GM12873 (cell line): ENCODE data around the gene PLA2G4A.

ENCODE experiments used
- TF ChIP-seq, protein P1 (sequence below): IDR thresholded peaks from 2 replicates; pipeline ENCODE4 v1.5.1; 2012; ENCODE audit warnings: low read depth, mild to moderate bottlenecking, moderate library complexity, low read length, control low read depth; ENCODE audit not compliant: insufficient read depth; ENCODE audit errors: missing control alignments

Gene PLA2G4A

DNA sequence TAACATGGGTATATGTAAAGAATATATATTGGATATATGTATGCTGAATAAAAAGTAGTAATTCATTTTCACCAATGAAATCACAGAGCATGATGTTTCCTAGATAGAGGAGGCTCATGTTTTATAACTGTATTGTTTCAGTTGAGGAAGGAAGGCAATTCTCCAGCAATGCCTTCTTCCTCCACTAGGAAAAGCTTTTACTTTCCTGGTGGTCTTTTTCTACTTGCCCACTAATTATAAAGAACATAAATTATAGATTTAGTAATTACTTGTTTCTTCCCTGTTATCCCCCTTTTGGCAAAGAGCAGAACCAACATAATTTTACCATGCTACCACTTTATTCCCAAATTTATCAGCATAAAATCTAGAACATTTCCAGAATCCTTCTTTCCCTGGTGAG lies 159.0 kb downstream of the PLA2G4A start:
- TF ChIP-seq, protein P1, sequence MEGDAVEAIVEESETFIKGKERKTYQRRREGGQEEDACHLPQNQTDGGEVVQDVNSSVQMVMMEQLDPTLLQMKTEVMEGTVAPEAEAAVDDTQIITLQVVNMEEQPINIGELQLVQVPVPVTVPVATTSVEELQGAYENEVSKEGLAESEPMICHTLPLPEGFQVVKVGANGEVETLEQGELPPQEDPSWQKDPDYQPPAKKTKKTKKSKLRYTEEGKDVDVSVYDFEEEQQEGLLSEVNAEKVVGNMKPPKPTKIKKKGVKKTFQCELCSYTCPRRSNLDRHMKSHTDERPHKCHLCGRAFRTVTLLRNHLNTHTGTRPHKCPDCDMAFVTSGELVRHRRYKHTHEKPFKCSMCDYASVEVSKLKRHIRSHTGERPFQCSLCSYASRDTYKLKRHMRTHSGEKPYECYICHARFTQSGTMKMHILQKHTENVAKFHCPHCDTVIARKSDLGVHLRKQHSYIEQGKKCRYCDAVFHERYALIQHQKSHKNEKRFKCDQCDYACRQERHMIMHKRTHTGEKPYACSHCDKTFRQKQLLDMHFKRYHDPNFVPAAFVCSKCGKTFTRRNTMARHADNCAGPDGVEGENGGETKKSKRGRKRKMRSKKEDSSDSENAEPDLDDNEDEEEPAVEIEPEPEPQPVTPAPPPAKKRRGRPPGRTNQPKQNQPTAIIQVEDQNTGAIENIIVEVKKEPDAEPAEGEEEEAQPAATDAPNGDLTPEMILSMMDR = peak; percentile 17

DNA sequence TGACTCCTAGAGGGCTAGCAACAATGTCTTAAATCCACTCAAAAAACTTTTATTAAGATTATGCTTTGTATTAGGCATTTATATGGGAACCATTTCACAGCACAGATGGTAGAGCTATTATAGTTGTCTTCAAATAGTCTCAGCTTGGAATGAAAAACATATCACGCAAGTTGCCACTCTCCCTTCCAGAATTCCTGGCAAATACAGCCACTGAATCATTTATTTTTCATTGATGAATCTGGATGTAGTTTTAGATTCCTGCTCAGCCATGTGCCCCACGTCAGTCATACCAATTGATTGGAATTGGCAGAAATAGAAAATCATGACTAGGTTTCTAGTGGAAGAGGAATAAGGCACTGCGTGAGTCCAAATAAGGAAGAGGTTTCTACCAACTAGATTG lies 165.2 kb downstream of the PLA2G4A start:
- TF ChIP-seq, protein P1 = no peak

DNA sequence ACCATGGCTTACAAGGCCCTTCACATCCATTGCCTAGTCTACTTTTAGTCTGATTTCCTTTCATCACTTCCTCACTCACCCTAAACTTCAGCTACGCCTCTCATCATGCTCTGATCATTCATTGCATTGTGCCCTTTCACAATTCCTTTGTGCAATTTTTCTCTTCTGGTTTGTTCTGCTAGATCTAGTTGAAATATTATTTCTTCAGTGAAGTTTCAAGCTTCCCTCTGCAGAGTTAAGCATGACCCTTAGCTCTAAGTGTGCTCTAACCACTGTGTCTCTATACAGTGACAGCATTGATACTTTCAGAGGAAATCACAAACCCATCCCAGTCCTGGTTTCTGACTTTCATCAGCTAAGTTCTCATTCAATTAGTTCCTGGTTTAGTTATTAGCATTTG lies 166.1 kb downstream of the PLA2G4A start:
- TF ChIP-seq, protein P1 = no peak

DNA sequence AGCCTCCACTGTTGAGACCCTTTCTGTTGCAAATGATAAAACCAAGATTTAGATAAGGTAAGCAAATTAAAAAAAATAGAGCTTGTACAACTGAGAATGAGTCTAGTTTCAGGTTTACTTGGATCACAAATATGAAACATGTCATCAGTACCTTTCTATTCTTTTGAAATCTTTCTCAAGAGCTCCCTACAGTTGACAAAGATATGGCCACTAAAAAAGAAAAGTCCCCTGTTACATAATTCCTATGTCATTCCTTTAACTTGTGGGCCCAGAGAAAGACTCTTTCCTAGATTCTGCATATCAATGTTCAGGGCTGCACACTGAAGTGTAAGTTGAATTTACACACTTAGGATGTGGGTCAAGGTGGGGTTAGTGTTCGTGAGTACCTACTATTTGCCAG lies 168.1 kb downstream of the PLA2G4A start:
- TF ChIP-seq, protein P1 = no peak

DNA sequence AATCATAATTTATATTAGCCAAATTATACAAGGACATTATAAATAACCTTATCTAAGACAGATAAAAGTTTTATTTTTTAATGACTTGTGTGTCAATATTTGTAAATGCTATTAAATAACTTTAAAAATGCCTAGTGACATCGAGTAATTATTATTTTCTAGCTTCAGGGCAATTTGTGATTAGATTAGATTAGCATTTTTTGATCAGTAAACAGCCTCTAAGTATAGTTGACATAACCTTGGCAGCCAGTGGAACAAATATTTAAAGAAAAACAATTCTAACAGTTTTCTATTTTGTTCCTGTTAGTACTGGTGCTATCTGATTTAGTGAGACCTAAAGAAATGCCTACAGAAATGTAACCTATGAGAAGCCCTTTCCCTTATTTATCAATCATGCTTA lies 169.1 kb downstream of the PLA2G4A start:
- TF ChIP-seq, protein P1 = no peak

DNA sequence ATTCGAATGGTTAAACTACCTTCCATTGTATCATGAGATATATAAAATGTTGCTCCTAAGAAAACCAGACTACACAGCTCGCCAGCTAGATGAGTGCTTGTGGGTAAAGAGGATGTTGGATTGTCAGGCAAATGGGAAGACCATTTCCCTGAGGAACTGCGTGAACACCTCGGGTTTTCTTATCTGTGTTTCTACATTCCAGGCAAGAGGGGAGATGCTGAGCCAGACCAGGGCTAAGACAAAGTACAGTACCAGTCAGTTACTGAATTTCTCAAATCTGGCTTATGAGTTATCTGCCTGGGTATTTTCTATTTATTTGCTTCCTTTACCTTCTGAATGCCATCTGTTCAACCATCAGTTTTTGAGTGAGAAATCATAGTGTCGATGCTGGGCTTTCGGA lies 170.8 kb downstream of the PLA2G4A start:
- TF ChIP-seq, protein P1 = no peak

DNA sequence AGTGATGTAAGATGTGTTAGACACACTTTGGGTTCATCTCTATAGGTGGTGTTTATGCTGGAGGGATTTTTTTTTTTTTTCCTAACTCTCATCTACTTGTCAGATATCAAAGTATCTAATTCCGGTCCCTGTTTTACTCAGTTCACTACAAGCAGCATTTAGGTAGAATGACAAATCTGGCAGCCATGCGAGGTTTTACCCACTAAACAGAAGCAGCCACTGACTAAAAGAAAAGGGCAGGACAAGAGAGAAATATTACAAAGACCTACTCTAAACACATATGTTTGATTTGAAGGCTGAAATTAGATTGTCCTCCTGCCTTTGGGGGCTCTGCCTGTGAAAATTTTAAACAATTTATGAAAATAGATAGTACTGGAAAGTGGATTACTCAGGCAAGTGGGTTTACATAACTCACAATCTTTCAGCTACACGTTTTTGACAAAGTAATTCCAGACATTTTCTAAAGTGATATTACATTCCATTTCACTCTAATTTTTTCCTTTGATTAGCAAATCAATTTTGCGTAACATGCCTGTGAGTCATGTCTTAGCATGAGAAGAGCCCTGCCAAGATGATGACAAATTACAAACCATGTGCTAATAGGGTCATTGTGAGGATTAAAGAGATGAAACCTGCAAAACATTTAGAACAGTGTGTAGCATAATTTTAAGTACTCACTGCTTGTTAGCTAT lies 172.6 kb downstream of the PLA2G4A start:
- TF ChIP-seq, protein P1 = no peak
